Activated T-helper 17 cell treated with anti-CD3 and anti-CD28 coated beads, Interleukin-2, amount 50 U/mL, for 72 hours (primary cell): Measurements from ENCODE around the gene AGPAT1. TPM values are rescaled to one million over a fixed set of nuclear protein-coding genes. Genes with fewer than 3 reads are reported as not detected.
"Not testable (repeated sequence)": the region's sequence is repeated elsewhere in the genome, so short reads cannot be mapped to it uniquely, and the experiment has no call there.

Experiments
- ATAC-seq: fragments of 150-1000 bp; cut with Tn5 transposase; replicated peaks from 2 replicates; pipeline ENCODE4 v1.10.0; 2021; ENCODE audit warnings: mild to moderate bottlenecking, moderate library complexity
- H3K27ac Mint-ChIP-seq: one replicate; pipeline ENCODE4 v1.8.0; 2022; ENCODE audit warnings: mixed read lengths
- H3K27me3 Mint-ChIP-seq: one replicate; pipeline ENCODE4 v1.8.0; 2022; ENCODE audit warnings: mixed read lengths
- H3K36me3 Mint-ChIP-seq: one replicate; pipeline ENCODE4 v1.8.0; 2022; ENCODE audit warnings: low read depth, mild to moderate bottlenecking, mixed read lengths
- H3K4me1 Mint-ChIP-seq: one replicate; pipeline ENCODE4 v1.8.0; 2022; ENCODE audit warnings: mixed read lengths
- H3K4me3 Mint-ChIP-seq: one replicate; pipeline ENCODE4 v1.8.0; 2022; ENCODE audit warnings: mild to moderate bottlenecking, mixed read lengths
- H3K9me3 Mint-ChIP-seq: one replicate; pipeline ENCODE4 v1.8.0; 2022; ENCODE audit warnings: mixed read lengths
- total RNA-seq, 2 donors: library from RNA; stranded (reverse); gene quantifications; one replicate each; pipeline ENCODE4 v1.2.3, GENCODE V29; 2022

Gene AGPAT1
- total RNA-seq, 2 donors from 2014 or later: 26.8 to 37.5 TPM

GRCh38 chr6:32144238-32144637 lies 31.6 kb downstream of the AGPAT1 start:
- not testable (repeated sequence) for H3K4me3 Mint-ChIP-seq, H3K9me3 Mint-ChIP-seq

GRCh38 chr6:32140420-32141046 lies 35.4 kb downstream of the AGPAT1 start:
- no peak overlapping the region for H3K4me3 Mint-ChIP-seq
- no peak for ATAC-seq
- H3K36me3 Mint-ChIP-seq: no peaks in the 10 kb centered on the region
- H3K27me3 Mint-ChIP-seq: peaks cover 13% of the 10 kb centered on the region
- no peaks in the 10 kb centered on the region for H3K4me1 Mint-ChIP-seq
- no peaks in the 10 kb centered on the region for H3K9me3 Mint-ChIP-seq
- H3K27ac Mint-ChIP-seq: no peak overlapping the region

More at GRCh38 chr6:32144238-32144637, 31.6 kb downstream of the AGPAT1 start:
- not testable (repeated sequence) for ATAC-seq, H3K27ac Mint-ChIP-seq, H3K36me3 Mint-ChIP-seq, H3K4me1 Mint-ChIP-seq
- peaks cover 26% of the 10 kb centered on the region for H3K27me3 Mint-ChIP-seq

- Mint-ChIP-seq H3K36me3 (no peaks in the 10 kb centered on the region), H3K9me3 (no peaks in the 10 kb centered on the region), H3K4me3 (no peak overlapping the region), H3K4me1 (no peaks in the 10 kb centered on the region), H3K27me3 (peaks cover 13% of the 10 kb centered on the region), H3K27ac (no peak overlapping the region)
- ATAC-seq: no peak
Observed at GRCh38 chr6:32139590-32139989, 36.3 kb downstream of the AGPAT1 start.

- Mint-ChIP-seq H3K9me3 (no peaks in the 10 kb centered on the region), H3K27ac (peak overlapping the region; percentile 27), H3K27me3 (peaks cover 17% of the 10 kb centered on the region), H3K4me1 (no peaks in the 10 kb centered on the region), H3K36me3 (no peaks in the 10 kb centered on the region), H3K4me3 (no peak overlapping the region)
- no peak for ATAC-seq
Observed at GRCh38 chr6:32137454-32137853, 38.4 kb downstream of the AGPAT1 start.

- no peaks in the 10 kb centered on the region for H3K9me3 Mint-ChIP-seq
- H3K36me3 Mint-ChIP-seq: no peaks in the 10 kb centered on the region
- peaks cover 3% of the 10 kb centered on the region for H3K27me3 Mint-ChIP-seq
- no peak for ATAC-seq
- no peak overlapping the region for H3K4me3 Mint-ChIP-seq
- H3K4me1 Mint-ChIP-seq: no peaks in the 10 kb centered on the region
- no peak overlapping the region for H3K27ac Mint-ChIP-seq
Observed at GRCh38 chr6:32133786-32134185, 42.1 kb downstream of the AGPAT1 start.

- H3K4me1 Mint-ChIP-seq: peaks cover 7% of the 10 kb centered on the region
- H3K27me3 Mint-ChIP-seq: peaks cover 3% of the 10 kb centered on the region
- no peaks in the 10 kb centered on the region for H3K9me3 Mint-ChIP-seq
- no peak overlapping the region for H3K27ac Mint-ChIP-seq
- peak overlapping the region; percentile 15 for H3K4me3 Mint-ChIP-seq
- no peak for ATAC-seq
- H3K36me3 Mint-ChIP-seq: peaks cover 12% of the 10 kb centered on the region
Observed at GRCh38 chr6:32132110-32132509, 43.8 kb downstream of the AGPAT1 start.

GRCh38 chr6:32131439-32131948 lies 44.4 kb downstream of the AGPAT1 start:
- no peaks in the 10 kb centered on the region for H3K9me3 Mint-ChIP-seq
- no peak for ATAC-seq
- peaks cover 3% of the 10 kb centered on the region for H3K27me3 Mint-ChIP-seq
- H3K4me3 Mint-ChIP-seq: peak overlapping the region; percentile 15
- peaks cover 12% of the 10 kb centered on the region for H3K4me1 Mint-ChIP-seq
- H3K36me3 Mint-ChIP-seq: peaks cover 19% of the 10 kb centered on the region
- H3K27ac Mint-ChIP-seq: no peak overlapping the region

GRCh38 chr6:32129297-32130088 lies 46.4 kb downstream of the AGPAT1 start:
- Mint-ChIP-seq H3K27me3 (peaks cover 3% of the 10 kb centered on the region), H3K9me3 (no peaks in the 10 kb centered on the region), H3K4me1 (peaks cover 21% of the 10 kb centered on the region), H3K4me3 (peak overlapping the region; percentile 89), H3K36me3 (peaks cover 37% of the 10 kb centered on the region), H3K27ac (peak overlapping the region; percentile 98)
- no peak for ATAC-seq

GRCh38 chr6:32128751-32129296 lies 47.1 kb downstream of the AGPAT1 start:
- Mint-ChIP-seq H3K4me1 (peaks cover 27% of the 10 kb centered on the region), H3K4me3 (peak overlapping the region; percentile 89)

GRCh38 chr6:32127717-32128592 lies 47.9 kb downstream of the AGPAT1 start, which contains the start of gene ATF6B:
ATF6B (minus strand) TSS chr6:32128246; CDS start chr6:32128207, 39 bp downstream.
- Mint-ChIP-seq H3K27ac (peak within 1 kb of the TSS; percentile 98), H3K4me3 (peak within 1 kb of the TSS; percentile 89), H3K27me3 (no peaks in the 10 kb centered on the region), H3K9me3 (no peaks in the 10 kb centered on the region), H3K4me1 (peaks cover 27% of the 10 kb centered on the region), H3K36me3 (peaks cover 52% of the 10 kb centered on the region)
- peak; percentile 93 for ATAC-seq

More at GRCh38 chr6:32128751-32129296, 47.1 kb downstream of the AGPAT1 start:
- H3K36me3 Mint-ChIP-seq: peaks cover 43% of the 10 kb centered on the region
- H3K27ac Mint-ChIP-seq: peak overlapping the region; percentile 98
- ATAC-seq: no peak
- H3K9me3 Mint-ChIP-seq: no peaks in the 10 kb centered on the region
- H3K27me3 Mint-ChIP-seq: peaks cover 1% of the 10 kb centered on the region

GRCh38 chr6:32127409-32127716 lies 48.5 kb downstream of the AGPAT1 start:
- peak overlapping the region; percentile 98 for H3K27ac Mint-ChIP-seq
- H3K27me3 Mint-ChIP-seq: no peaks in the 10 kb centered on the region
- no peaks in the 10 kb centered on the region for H3K9me3 Mint-ChIP-seq
- peak overlapping the region; percentile 89 for H3K4me3 Mint-ChIP-seq
- no peak for ATAC-seq
- H3K36me3 Mint-ChIP-seq: peaks cover 58% of the 10 kb centered on the region
- peaks cover 27% of the 10 kb centered on the region for H3K4me1 Mint-ChIP-seq

- Mint-ChIP-seq H3K27me3 (no peaks in the 10 kb centered on the region), H3K4me1 (peaks cover 27% of the 10 kb centered on the region), H3K36me3 (peaks cover 63% of the 10 kb centered on the region), H3K9me3 (no peaks in the 10 kb centered on the region), H3K4me3 (peak overlapping the region; percentile 89), H3K27ac (peak overlapping the region; percentile 98)
- no peak for ATAC-seq
Observed at GRCh38 chr6:32126880-32127279, 49.0 kb downstream of the AGPAT1 start.

GRCh38 chr6:32123681-32124080 lies 52.2 kb downstream of the AGPAT1 start:
- Mint-ChIP-seq H3K36me3 (peaks cover 95% of the 10 kb centered on the region), H3K9me3 (no peaks in the 10 kb centered on the region), H3K27ac (peak overlapping the region; percentile 32), H3K4me3 (no peak overlapping the region), H3K27me3 (no peaks in the 10 kb centered on the region), H3K4me1 (peaks cover 41% of the 10 kb centered on the region)
- ATAC-seq: no peak

- ATAC-seq: no peak
- H3K27me3 Mint-ChIP-seq: no peaks in the 10 kb centered on the region
- no peak overlapping the region for H3K4me3 Mint-ChIP-seq
- peaks cover 22% of the 10 kb centered on the region for H3K4me1 Mint-ChIP-seq
- peak overlapping the region; percentile 74 for H3K27ac Mint-ChIP-seq
- peaks cover 98% of the 10 kb centered on the region for H3K36me3 Mint-ChIP-seq
- H3K9me3 Mint-ChIP-seq: no peaks in the 10 kb centered on the region
Observed at GRCh38 chr6:32120573-32121059, 55.3 kb downstream of the AGPAT1 start.
